OCI-LY1 (cell line): Measurements from ENCODE around the gene CELF2.

Source experiments
- H2AFZ ChIP-seq: fragments of 200-600 bp; sonication (generic), shearing (Covaris generic); 2 replicates; pipeline ENCODE4 v1.6.0; 2014; ENCODE audit warnings: antibody characterized with exemption, mild to moderate bottlenecking, low read length
- H3F3A ChIP-seq: fragments of 200-600 bp; sonication (generic), shearing (Covaris generic); 2 replicates; pipeline ENCODE4 v1.6.0; 2014; ENCODE audit warnings: mild to moderate bottlenecking, antibody characterized with exemption, low read length, moderate library complexity; ENCODE audit not compliant: insufficient read depth
- H3K27ac ChIP-seq: fragments of 200-600 bp; sonication (generic); 2 replicates; pipeline ENCODE4 v1.5.1; 2014; ENCODE audit warnings: low read length, mixed run types, mild to moderate bottlenecking, low read depth; ENCODE audit not compliant: poor library complexity, severe bottlenecking
- H3K27me3 ChIP-seq: fragments of 200-600 bp; sonication (generic); 2 replicates; pipeline ENCODE4 v1.6.0; 2014; ENCODE audit warnings: antibody characterized with exemption, mild to moderate bottlenecking, low read length, moderate library complexity; ENCODE audit not compliant: insufficient read depth
- H3K36me3 ChIP-seq: fragments of 200-600 bp; sonication (generic); 2 replicates; pipeline ENCODE4 v1.6.1; 2014; ENCODE audit warnings: mild to moderate bottlenecking, antibody characterized with exemption, low read length, moderate library complexity, mixed read lengths; ENCODE audit not compliant: insufficient read depth
- H3K4me1 ChIP-seq: fragments of 200-600 bp; sonication (generic); 2 replicates; pipeline ENCODE4 v1.5.1; 2014; ENCODE audit warnings: mild to moderate bottlenecking, low read length, moderate library complexity; ENCODE audit not compliant: insufficient read depth, severe bottlenecking
- H3K4me2 ChIP-seq: fragments of 200-600 bp; sonication (generic), shearing (Covaris generic); 2 replicates; pipeline ENCODE4 v1.6.1; 2014; ENCODE audit warnings: low read length
- H3K4me3 ChIP-seq: fragments of 200-600 bp; sonication (generic); 2 replicates; pipeline ENCODE4 v1.5.1; 2014; ENCODE audit warnings: low read length, low read depth, mild to moderate bottlenecking, mixed read lengths; ENCODE audit not compliant: poor library complexity, severe bottlenecking
- H3K79me2 ChIP-seq: fragments of 200-600 bp; shearing (Covaris generic); 2 replicates; pipeline ENCODE4 v1.6.1; 2016; ENCODE audit warnings: mixed run types, low read length, mixed read lengths; ENCODE audit not compliant: insufficient read depth
- H3K9ac ChIP-seq: fragments of 200-600 bp; sonication (generic), shearing (Covaris generic); 2 replicates; pipeline ENCODE4 v1.6.1; 2014; ENCODE audit warnings: mild to moderate bottlenecking, low read length, mixed read lengths
- H3K9me2 ChIP-seq: fragments of 200-600 bp; sonication (generic), shearing (Covaris generic); 2 replicates; pipeline ENCODE4 v1.6.1; 2014; ENCODE audit warnings: low read depth, mild to moderate bottlenecking, low read length, mixed read lengths
- H3K9me3 ChIP-seq: fragments of 200-600 bp; shearing (Covaris generic); 2 replicates; pipeline ENCODE4 v1.6.1; 2014; ENCODE audit warnings: low read length, mixed read lengths
- H4K20me1 ChIP-seq: fragments of 200-600 bp; sonication (generic), shearing (Covaris generic); 2 replicates; pipeline ENCODE4 v1.6.0; 2016; ENCODE audit warnings: mild to moderate bottlenecking, low read length; ENCODE audit not compliant: insufficient read depth
- CTCF ChIP-seq: fragments of 200-600 bp; sonication (generic), shearing (Covaris generic); IDR thresholded peaks from 2 replicates; pipeline ENCODE4 v1.5.1; 2017; ENCODE audit warnings: mild to moderate bottlenecking, antibody characterized with exemption, low read length, moderate library complexity, mixed read lengths
- EZH2 ChIP-seq: fragments of 200-600 bp; sonication (generic), shearing (Covaris generic); IDR thresholded peaks from 2 replicates; pipeline ENCODE4 v1.8.0; 2017; ENCODE audit warnings: borderline replicate concordance, mixed run types, mild to moderate bottlenecking, antibody characterized with exemption, low read length, moderate library complexity, mixed read lengths

The CELF2 gene

GRCh38 chr10:11007476-11008020 lies 10.1 kb upstream of the CELF2 start:
- Histone ChIP-seq H3K9me2 (no peaks in the 10 kb centered on the region), H3K79me2 (no peaks in the 10 kb centered on the region), H3K4me1 (no peaks in the 10 kb centered on the region), H3K4me2 (no peak overlapping the region), H2AFZ (no peak overlapping the region), H4K20me1 (no peaks in the 10 kb centered on the region), H3K36me3 (no peaks in the 10 kb centered on the region), H3K4me3 (no peak overlapping the region), H3K27me3 (no peaks in the 10 kb centered on the region), H3K9ac (no peak overlapping the region), H3F3A (no peaks in the 10 kb centered on the region), H3K9me3 (no peaks in the 10 kb centered on the region), H3K27ac (no peak overlapping the region)
- TF ChIP-seq CTCF (no peak), EZH2 (no peak)

GRCh38 chr10:11009471-11010308 lies 8.0 kb upstream of the CELF2 start:
- Histone ChIP-seq H3K79me2 (no peaks in the 10 kb centered on the region), H3F3A (no peaks in the 10 kb centered on the region), H3K27ac (no peak overlapping the region), H3K36me3 (no peaks in the 10 kb centered on the region), H4K20me1 (no peaks in the 10 kb centered on the region), H3K4me3 (no peak overlapping the region), H3K9me2 (no peaks in the 10 kb centered on the region), H3K4me1 (no peaks in the 10 kb centered on the region), H3K27me3 (no peaks in the 10 kb centered on the region), H3K9me3 (no peaks in the 10 kb centered on the region), H3K4me2 (no peak overlapping the region), H3K9ac (no peak overlapping the region), H2AFZ (no peak overlapping the region)
- TF ChIP-seq EZH2 = no peak
- TF ChIP-seq CTCF = no peak

- TF ChIP-seq CTCF (no peak), EZH2 (no peak)
- no peaks in the 10 kb centered on the region for H3K27me3 ChIP-seq
Measured at GRCh38 chr10:11010582-11010981, 7.1 kb upstream of the CELF2 start.

More at GRCh38 chr10:11010582-11010981, 7.1 kb upstream of the CELF2 start:
- Histone ChIP-seq H3K27ac (no peak overlapping the region), H3K4me3 (no peak overlapping the region), H3F3A (no peaks in the 10 kb centered on the region), H3K9me3 (no peaks in the 10 kb centered on the region), H3K9me2 (no peaks in the 10 kb centered on the region), H2AFZ (no peak overlapping the region), H3K36me3 (no peaks in the 10 kb centered on the region), H3K79me2 (no peaks in the 10 kb centered on the region), H3K9ac (no peak overlapping the region), H4K20me1 (no peaks in the 10 kb centered on the region), H3K4me1 (no peaks in the 10 kb centered on the region), H3K4me2 (no peak overlapping the region)
